PC-3 (cell line): ENCODE data around the gene FAM217A. TPM values are rescaled to one million over a fixed set of nuclear protein-coding genes. Genes with fewer than 3 reads are reported as not detected.

Experiments used
- ATAC-seq: fragments of 200-7000 bp; cut with Tn5 transposase; 2 replicates; pipeline ENCODE4 v1.9.1; 2020; ENCODE audit warnings: mild to moderate bottlenecking, moderate library complexity
- BruUV-seq: library from RNA; stranded (reverse); fragments of 400-500 nt; replicated peaks from 2 replicates; lab custom pipeline; 2021; lab: Mats Ljungman, UMichigan
- CTCF ChIA-PET: fragments of 300-600 bp; sonication (Branson Sonifier 250); formaldehyde crosslinking; loops from one replicate; lab custom pipeline; 2022; ENCODE audit warnings: antibody characterized with exemption; lab: Charles Lee
- POLR2A ChIA-PET: fragments of 300-600 bp; sonication (Branson Sonifier 250); formaldehyde crosslinking; loops from one replicate; lab custom pipeline; 2022; ENCODE audit warnings: antibody characterized with exemption; ENCODE audit not compliant: unreplicated experiment; lab: Charles Lee
- DNase-seq: peaks from one replicate; pipeline ENCODE4 v3.0.0-alpha.2; 2015
- H2AFZ ChIP-seq: fragments of 300-600 bp; sonication (generic); 2 replicates; pipeline ENCODE4 v1.6.0; 2016; ENCODE audit warnings: antibody characterized with exemption, low read length
- H3F3A ChIP-seq: fragments of 300-600 bp; sonication (generic); one replicate; pipeline ENCODE4 v1.6.0; 2017; ENCODE audit warnings: antibody characterized with exemption, low read length, control low read depth, mild to moderate bottlenecking; ENCODE audit not compliant: unreplicated experiment
- H3K27ac ChIP-seq: fragments of 300-600 bp; sonication (generic); 2 replicates; pipeline ENCODE4 v1.5.1; 2016; ENCODE audit warnings: mild to moderate bottlenecking, low read length
- H3K27me3 ChIP-seq: fragments of 300-600 bp; sonication (generic); 2 replicates; pipeline ENCODE4 v1.6.1; 2016; ENCODE audit warnings: low read length, mixed read lengths
- H3K36me3 ChIP-seq: fragments of 300-600 bp; sonication (generic); 2 replicates; pipeline ENCODE4 v1.6.1; 2016; ENCODE audit warnings: low read depth, mixed run types, low read length, mixed read lengths
- H3K4me1 ChIP-seq: fragments of 300-600 bp; sonication (generic); 2 replicates; pipeline ENCODE4 v1.5.1; 2016; ENCODE audit warnings: low read length; ENCODE audit not compliant: insufficient read depth
- H3K4me2 ChIP-seq: fragments of 300-600 bp; sonication (generic); 2 replicates; pipeline ENCODE4 v1.6.0; 2016; ENCODE audit warnings: low read length
- H3K4me3 ChIP-seq: fragments of 300-600 bp; sonication (generic); 2 replicates; pipeline ENCODE4 v1.5.1; 2016; ENCODE audit warnings: mild to moderate bottlenecking, low read length, mixed read lengths
- H3K79me2 ChIP-seq: fragments of 300-600 bp; sonication (generic); 2 replicates; pipeline ENCODE4 v1.6.1; 2017; ENCODE audit warnings: low read length, mixed read lengths
- H3K9ac ChIP-seq: fragments of 300-600 bp; sonication (generic); 2 replicates; pipeline ENCODE4 v1.6.0; 2016; ENCODE audit warnings: mild to moderate bottlenecking, low read length
- H3K9me2 ChIP-seq: fragments of 300-600 bp; sonication (generic); replicated peaks from 2 replicates; pipeline ENCODE4 v1.6.1; 2016; ENCODE audit warnings: mixed run types, low read length, mixed read lengths
- H3K9me3 ChIP-seq: fragments of 300-600 bp; sonication (generic); 2 replicates; pipeline ENCODE4 v1.6.1; 2016; ENCODE audit warnings: low read length, mixed read lengths
- H4K20me1 ChIP-seq: fragments of 300-600 bp; sonication (generic); 2 replicates; pipeline ENCODE4 v1.6.1; 2016; ENCODE audit warnings: low read length, mixed read lengths
- CTCF ChIP-seq: fragments of 300-600 bp; sonication (generic); conservative IDR thresholded peaks from 2 replicates; pipeline ENCODE4 v1.5.1; 2017; ENCODE audit warnings: antibody characterized with exemption, low read depth, mild to moderate bottlenecking, low read length
- EZH2 ChIP-seq: fragments of 300-600 bp; sonication (generic); IDR thresholded peaks from one replicate; pipeline ENCODE4 v1.6.1; 2017; ENCODE audit warnings: antibody characterized with exemption, mild to moderate bottlenecking, low read length; ENCODE audit not compliant: unreplicated experiment
- EZH2phosphoT487 ChIP-seq: fragments of 300-600 bp; sonication (generic); IDR thresholded peaks from 2 replicates; pipeline ENCODE4 v1.6.1; 2018; ENCODE audit warnings: mild to moderate bottlenecking, antibody characterized with exemption, low read length, borderline replicate concordance
- intact Hi-C: fragments of 100-400 bp; cut with micrococcal nuclease; formaldehyde crosslinking; loops from 2 replicates; pipeline ENCODE4 v1.9.0; 2023
- total RNA-seq: library from RNA; depleted of rRNA; stranded (reverse); fragments of >200 nt; gene quantifications from 2 replicates; pipeline ENCODE4 v1.2.3, GENCODE V29; 2014

The FAM217A gene
- total RNA-seq, 1 experiment from 2014 or later, result not detected

- Histone ChIP-seq H3K4me2 (no peak overlapping the region), H3K27ac (no peak overlapping the region), H3K9me3 (no peaks in the 10 kb centered on the region), H3F3A (no peaks in the 10 kb centered on the region), H2AFZ (no peak overlapping the region), H3K9ac (no peak overlapping the region), H3K27me3 (no peaks in the 10 kb centered on the region), H3K4me3 (no peak overlapping the region), H3K36me3 (peaks cover 60% of the 10 kb centered on the region), H4K20me1 (peaks cover 48% of the 10 kb centered on the region), H3K79me2 (peaks cover 93% of the 10 kb centered on the region), H3K4me1 (no peaks in the 10 kb centered on the region), H3K9me2 (no peaks in the 10 kb centered on the region)
- BruUV-seq, result no TSS peak
- ChIA-PET CTCF (no interaction called here), POLR2A (no interaction called here)
- ATAC-seq (no peak), DNase-seq (no peak)
- TF ChIP-seq CTCF (no peak), EZH2 (no peak), EZH2phosphoT487 (no peak)
- intact Hi-C loops, result no loop called here
Observed at GRCh38 chr6:4032475-4032874, 46.5 kb downstream of the FAM217A start.

- no peaks in the 10 kb centered on the region for H3K4me1 ChIP-seq
- H3K79me2 ChIP-seq, result peaks cover 92% of the 10 kb centered on the region
- POLR2A ChIA-PET, result no interaction called here
- peaks cover 53% of the 10 kb centered on the region for H3K36me3 ChIP-seq
- H3F3A ChIP-seq, result no peaks in the 10 kb centered on the region
- CTCF ChIA-PET, result no interaction called here
- DNase-seq (no peak), ATAC-seq (no peak)
- TF ChIP-seq EZH2 (no peak), EZH2phosphoT487 (no peak), CTCF (no peak)
- H3K4me3 ChIP-seq, result no peak overlapping the region
- H3K9me3 ChIP-seq, result no peaks in the 10 kb centered on the region
- no peaks in the 10 kb centered on the region for H3K27me3 ChIP-seq
- peaks cover 47% of the 10 kb centered on the region for H4K20me1 ChIP-seq
- H2AFZ ChIP-seq, result no peak overlapping the region
- no peaks in the 10 kb centered on the region for H3K9me2 ChIP-seq
- intact Hi-C loops, result no loop called here
- no peak overlapping the region for H3K9ac ChIP-seq
- BruUV-seq, result no TSS peak
- H3K27ac ChIP-seq, result no peak overlapping the region
- no peak overlapping the region for H3K4me2 ChIP-seq
Observed at GRCh38 chr6:4031442-4031841, 47.5 kb downstream of the FAM217A start.

- intact Hi-C loops, result no loop called here
- peaks cover 50% of the 10 kb centered on the region for H3K36me3 ChIP-seq
- DNase-seq, result no peak
- H3K4me2 ChIP-seq, result no peak overlapping the region
- BruUV-seq, result no TSS peak
- H3K4me3 ChIP-seq, result no peak overlapping the region
- H3K4me1 ChIP-seq, result 0 out of 2 replicates have a peak, but pooled peaks cover under 1% of the 10 kb centered on the region
- H3K27ac ChIP-seq, result no peak overlapping the region
- ChIA-PET POLR2A (interaction anchor here (0.5 kb wide), 1 partner anchor 244 kb away, joined by 5 read pairs; no protein-coding TSS in a partner anchor), CTCF (no interaction called here)
- ATAC-seq, result no peak
- peaks cover 45% of the 10 kb centered on the region for H4K20me1 ChIP-seq
- no peak for TF ChIP-seq CTCF
- no peak for TF ChIP-seq EZH2phosphoT487
- TF ChIP-seq EZH2, result no peak
- H2AFZ ChIP-seq, result no peak overlapping the region
- H3K9me3 ChIP-seq, result no peaks in the 10 kb centered on the region
- no peaks in the 10 kb centered on the region for H3K27me3 ChIP-seq
- peaks cover 92% of the 10 kb centered on the region for H3K79me2 ChIP-seq
- H3F3A ChIP-seq, result no peaks in the 10 kb centered on the region
- no peak overlapping the region for H3K9ac ChIP-seq
- no peaks in the 10 kb centered on the region for H3K9me2 ChIP-seq
Observed at GRCh38 chr6:4030669-4031068, 48.3 kb downstream of the FAM217A start.
